HFF-Myc (cell line): ENCODE results near the gene PADI2.

Experiments
- DNase-seq: peaks from one replicate; pipeline ENCODE4 v3.0.0-alpha.2; 2011; ENCODE audit warnings: low read depth; ENCODE audit errors: extremely low read depth
- H3K4me3 ChIP-seq: replicated peaks from 2 replicates; pipeline ENCODE4 v1.5.1; 2011; ENCODE audit warnings: low read depth, mild to moderate bottlenecking, control low read depth, low read length
- CTCF ChIP-seq: IDR thresholded peaks from 2 replicates; pipeline ENCODE4 v1.5.1; 2012; ENCODE audit warnings: mild to moderate bottlenecking, low read depth, low read length, control low read depth; ENCODE audit errors: missing control alignments

The PADI2 gene

DNA sequence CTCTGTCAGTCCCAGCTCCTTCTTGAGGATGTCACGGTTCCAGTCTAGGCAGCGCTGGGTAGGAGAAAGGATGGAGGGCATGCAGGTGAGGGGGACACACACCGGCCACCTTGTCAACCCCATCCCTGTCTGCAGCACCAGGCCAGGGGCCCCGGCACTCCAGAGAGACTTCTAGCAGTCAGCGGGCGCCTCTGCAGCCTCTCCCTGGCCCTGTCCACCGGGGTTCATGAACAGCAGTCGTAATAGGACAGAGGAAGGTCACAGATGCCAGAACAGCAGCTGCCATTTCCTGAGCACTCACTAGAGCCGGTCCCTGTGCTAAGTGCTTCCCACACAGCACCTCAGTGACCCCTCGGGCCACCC lies 49.1 kb downstream of the PADI2 start:
- TF ChIP-seq CTCF: no peak
- DNase-seq: no peak
- H3K4me3 ChIP-seq: no peak overlapping the region

- DNase-seq: no peak
- TF ChIP-seq CTCF: no peak
- H3K4me3 ChIP-seq: no peak overlapping the region
Observed at GRCh38 chr1:17069452-17070162, 49.6 kb downstream of the PADI2 start.

DNA sequence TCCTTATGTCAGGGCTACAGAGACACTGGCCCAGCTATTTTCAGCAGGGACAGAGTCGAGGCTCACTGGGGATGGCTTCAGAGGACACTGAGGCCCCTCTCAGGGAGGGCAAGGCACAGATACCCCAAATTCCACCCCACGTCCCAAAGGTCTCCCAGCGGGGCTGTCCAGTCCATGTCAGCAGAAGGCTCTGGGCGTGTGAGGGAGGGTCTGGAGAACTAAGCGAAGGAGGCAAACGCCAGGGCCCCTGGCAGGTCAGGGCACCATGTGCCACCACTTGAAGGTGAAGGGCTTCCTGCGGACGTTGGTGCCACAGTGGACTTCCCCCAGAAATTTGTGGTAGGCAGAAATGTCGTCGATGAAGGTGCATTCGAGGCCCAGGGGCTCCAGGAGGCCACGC lies 50.5 kb downstream of the PADI2 start:
- no peak overlapping the region for H3K4me3 ChIP-seq
- no peak for TF ChIP-seq CTCF
- no peak for DNase-seq

GRCh38 chr1:17067465-17068240 lies 51.6 kb downstream of the PADI2 start:
- no peak for DNase-seq
- TF ChIP-seq CTCF: no peak
- no peak overlapping the region for H3K4me3 ChIP-seq

- H3K4me3 ChIP-seq: no peak overlapping the region
- DNase-seq: no peak
- no peak for TF ChIP-seq CTCF
Observed at GRCh38 chr1:17067069-17067426, 52.2 kb downstream of the PADI2 start.

DNA sequence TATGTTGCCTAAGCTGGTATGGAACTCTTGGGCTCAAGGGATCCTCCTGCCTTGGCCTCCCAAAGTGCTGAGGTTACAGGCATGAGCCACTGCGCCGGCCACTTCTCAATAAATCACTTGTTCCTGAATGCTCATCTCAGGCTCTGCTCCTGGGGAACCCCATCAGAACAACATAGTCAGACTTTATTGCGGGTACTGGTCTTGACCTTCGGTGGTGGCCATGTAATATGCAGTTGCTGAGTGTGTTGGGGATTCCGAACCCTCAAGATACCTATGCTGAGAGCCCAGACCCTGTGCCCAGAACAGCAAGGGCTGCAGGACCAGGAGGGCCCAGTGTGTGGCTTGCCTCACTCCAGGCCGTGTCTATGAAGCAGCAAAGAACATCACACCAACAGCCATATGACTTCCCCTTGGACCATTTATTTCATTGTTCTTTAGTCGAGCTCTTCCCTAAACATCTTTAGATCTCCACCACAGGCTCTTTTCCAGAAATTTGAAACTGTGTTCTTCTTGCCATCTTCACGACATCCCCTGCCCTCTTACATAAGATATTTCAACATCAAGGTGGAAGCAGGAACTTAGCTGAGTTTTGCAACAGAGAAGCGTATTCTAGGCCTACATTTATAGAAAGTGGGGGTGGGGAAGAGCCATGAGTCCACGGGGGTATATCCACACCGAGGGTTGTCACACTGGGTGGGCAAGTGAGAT lies 52.7 kb downstream of the PADI2 start:
- no peak overlapping the region for H3K4me3 ChIP-seq
- no peak for TF ChIP-seq CTCF
- DNase-seq: no peak
